Stomach smooth muscle (tissue), 2 donors: ENCODE data around the gene HEMK1.

Experiments used
- H3K27ac ChIP-seq: one replicate; pipeline ENCODE4 v1.7.0; 2013; ENCODE audit warnings: mild to moderate bottlenecking, low read length, inconsistent platforms
- H3K27me3 ChIP-seq, 2 donors: one replicate each; pipeline ENCODE4 v1.7.0; 2013; ENCODE audit warnings: low read length in 2 of 2; ENCODE audit not compliant: insufficient read depth in 2 of 2, control insufficient read depth in 1 of 2
- H3K36me3 ChIP-seq, 2 donors: one replicate each; pipeline ENCODE4 v1.7.0; 2013; ENCODE audit warnings: low read length in 2 of 2; ENCODE audit not compliant: control insufficient read depth in 2 of 2, insufficient read depth in 2 of 2
- H3K4me1 ChIP-seq: one replicate; pipeline ENCODE4 v1.7.0; 2013; ENCODE audit warnings: low read length; ENCODE audit not compliant: control insufficient read depth, insufficient read depth
- H3K4me3 ChIP-seq, 2 donors: one replicate each; pipeline ENCODE4 v1.7.0; 2013; ENCODE audit warnings: low read length in 2 of 2
- H3K9ac ChIP-seq, 2 donors: one replicate each; pipeline ENCODE4 v1.7.0; 2013; ENCODE audit warnings: low read length in 2 of 2, mild to moderate bottlenecking in 1 of 2
- H3K9me3 ChIP-seq, 2 donors: one replicate each; pipeline ENCODE4 v1.7.0; 2013; ENCODE audit warnings: low read length in 2 of 2; ENCODE audit not compliant: control insufficient read depth in 2 of 2
- donor health status: healthy.
- donor health status: Pancreatic carcinoma.

The HEMK1 gene

GRCh38 chr3:50533316-50533715 is 36.0 kb upstream of the HEMK1 start:
- Histone ChIP-seq H3K36me3 (no peaks in the 10 kb centered on the region), H3K9ac (no peak overlapping the region), H3K4me3 (no peak overlapping the region), H3K27me3 (peaks cover 8 to 12% of the 10 kb centered on the region in 2 donors), H3K27ac (no peak overlapping the region), H3K4me1 (no peaks in the 10 kb centered on the region), H3K9me3 (no peaks in the 10 kb centered on the region)

DNA sequence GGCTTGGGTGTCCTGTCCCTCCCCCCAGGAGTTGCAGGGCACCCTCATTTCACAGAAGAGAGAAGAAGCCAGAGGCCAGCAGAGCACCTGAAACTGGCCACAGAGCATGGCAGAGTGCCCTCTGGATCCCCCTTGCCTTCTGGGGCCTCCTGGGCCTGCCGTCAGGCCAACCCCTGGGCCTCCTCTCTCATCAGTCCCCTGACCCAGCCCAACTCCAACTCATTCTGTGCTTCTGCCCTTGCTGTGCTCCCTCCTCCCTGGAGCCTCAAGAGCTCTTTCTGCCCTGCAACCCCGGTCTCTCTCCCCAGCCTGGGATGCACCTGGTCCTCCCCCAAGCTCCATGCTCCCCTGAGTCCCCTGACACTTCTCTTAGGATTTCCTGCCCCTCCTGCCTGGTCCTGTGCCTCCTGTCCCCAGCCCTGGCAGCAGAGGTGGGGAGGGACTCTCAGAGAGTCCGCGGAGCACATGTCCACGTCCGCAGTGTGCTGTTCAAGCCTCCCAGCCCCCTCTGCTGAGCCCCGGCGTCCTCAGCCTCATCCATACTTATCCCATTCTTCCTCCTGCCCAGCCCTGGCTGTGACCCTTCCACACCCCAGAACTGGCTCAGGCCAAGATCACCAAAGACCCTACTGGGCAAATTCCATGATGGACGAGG is 35.4 kb upstream of the HEMK1 start:
- no peak overlapping the region for H3K27ac ChIP-seq
- H3K4me1 ChIP-seq, result no peaks in the 10 kb centered on the region
- H3K9ac ChIP-seq, result no peak overlapping the region
- H3K9me3 ChIP-seq, result no peaks in the 10 kb centered on the region
- peaks cover 8 to 12% of the 10 kb centered on the region in 2 donors for H3K27me3 ChIP-seq
- H3K4me3 ChIP-seq, result no peak overlapping the region
- no peaks in the 10 kb centered on the region for H3K36me3 ChIP-seq

DNA sequence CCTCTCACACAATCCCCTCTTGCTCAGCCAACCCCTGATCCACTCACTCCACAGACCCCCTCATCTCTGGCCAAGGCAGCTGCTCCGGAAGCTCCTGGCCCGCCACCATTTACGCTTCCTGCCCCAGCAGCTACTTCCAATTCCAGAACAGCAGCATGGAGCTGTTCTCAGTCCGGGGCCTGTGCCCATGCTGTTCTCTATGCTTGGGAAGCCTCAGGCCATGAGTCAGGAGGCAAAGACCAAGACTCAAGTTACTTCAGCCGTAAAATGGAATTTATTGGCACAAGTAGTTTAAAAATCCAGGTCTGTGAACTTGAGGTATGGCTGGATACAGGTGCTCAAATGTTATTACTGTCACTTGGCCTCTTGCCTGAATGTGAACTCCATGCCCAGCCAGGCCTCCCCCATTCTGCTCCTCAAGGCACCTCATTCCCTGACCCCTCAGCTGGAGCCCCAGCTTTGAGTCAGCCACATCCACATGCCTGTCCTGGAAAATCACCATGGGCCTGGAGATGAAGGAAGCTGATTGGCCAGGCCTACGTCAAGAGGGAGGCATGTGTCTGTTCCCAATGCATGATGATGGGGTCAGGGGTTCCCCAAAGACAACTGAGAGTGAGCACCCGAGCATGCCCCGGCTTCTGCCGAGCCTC is 34.5 kb upstream of the HEMK1 start:
- no peak overlapping the region for H3K4me3 ChIP-seq
- H3K36me3 ChIP-seq, result no peaks in the 10 kb centered on the region
- H3K9me3 ChIP-seq, result no peaks in the 10 kb centered on the region
- no peak overlapping the region for H3K9ac ChIP-seq
- no peak overlapping the region for H3K27ac ChIP-seq
- no peaks in the 10 kb centered on the region for H3K4me1 ChIP-seq
- peaks cover 6 to 9% of the 10 kb centered on the region in 2 donors for H3K27me3 ChIP-seq

DNA sequence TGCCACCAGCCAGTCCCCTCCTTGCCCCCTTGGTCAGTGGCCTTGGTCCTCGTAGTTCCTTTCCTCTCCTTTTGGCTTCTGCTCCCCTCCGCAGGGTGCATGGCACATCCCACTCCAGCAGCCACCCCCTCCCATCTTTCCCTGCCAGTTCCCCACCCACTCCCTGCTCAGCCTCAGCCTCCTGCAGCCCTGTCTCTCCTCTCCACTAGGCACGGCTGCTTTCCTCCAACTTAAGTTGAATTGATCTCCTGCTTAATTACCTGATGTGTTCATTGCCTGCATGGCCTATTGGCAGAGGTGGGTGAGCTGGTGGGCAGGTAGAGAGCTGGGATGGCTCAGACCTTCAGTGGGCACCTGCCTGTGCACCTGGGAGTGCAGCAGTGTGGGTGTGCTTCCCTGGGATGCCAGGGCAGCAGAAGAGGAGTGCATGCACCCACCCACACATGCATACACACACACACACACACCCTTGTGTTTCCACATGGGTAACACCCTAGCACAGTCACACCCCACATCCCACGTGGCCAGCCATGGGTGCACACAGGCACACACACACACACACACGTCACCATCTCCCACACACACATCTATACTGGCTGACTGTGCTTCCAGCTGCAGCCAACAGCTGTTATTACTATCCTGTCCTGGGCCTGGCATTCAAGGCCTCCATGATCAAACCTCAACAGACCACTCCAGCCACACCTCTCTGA is 32.7 kb upstream of the HEMK1 start:
- H3K4me1 ChIP-seq, result no peaks in the 10 kb centered on the region
- no peaks in the 10 kb centered on the region for H3K9me3 ChIP-seq
- H3K4me3 ChIP-seq, result no peak overlapping the region
- H3K27me3 ChIP-seq, result peaks cover 3 to 5% of the 10 kb centered on the region in 2 donors
- no peak overlapping the region for H3K9ac ChIP-seq
- no peaks in the 10 kb centered on the region for H3K36me3 ChIP-seq
- no peak overlapping the region for H3K27ac ChIP-seq

DNA sequence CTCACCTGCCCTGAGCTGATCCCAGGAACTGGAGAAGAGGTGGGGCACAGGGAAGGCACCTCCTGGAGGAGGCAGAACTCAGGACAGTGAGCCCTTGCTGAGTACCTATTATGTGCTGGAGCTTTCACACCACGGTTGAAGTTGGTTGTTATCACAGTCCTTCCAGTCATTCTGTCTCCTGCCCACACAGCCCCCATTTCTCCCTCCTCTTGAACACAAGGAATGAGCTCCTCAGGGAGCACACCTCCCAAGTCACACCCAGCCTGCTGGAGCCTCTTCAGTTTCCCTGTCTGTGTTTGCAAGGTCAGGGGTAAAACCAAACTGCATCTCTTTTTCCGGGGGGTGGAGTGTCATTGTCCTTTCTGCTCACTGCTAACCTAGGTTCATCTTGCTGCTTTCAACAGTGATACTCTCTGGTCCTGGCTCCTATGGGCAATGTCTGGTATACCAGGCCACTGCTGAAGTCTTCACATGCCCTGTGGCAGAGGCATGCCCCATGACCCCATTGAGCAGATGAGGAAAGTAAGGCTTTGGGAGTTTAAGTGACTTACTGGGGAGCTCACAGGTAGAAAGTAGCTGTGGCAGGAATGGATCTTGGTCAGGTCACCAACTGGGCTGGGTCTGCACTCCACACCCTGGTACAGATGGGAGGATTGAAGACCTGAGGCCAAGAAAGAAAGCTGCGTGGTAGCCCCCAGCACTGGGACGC is 31.7 kb upstream of the HEMK1 start:
- no peaks in the 10 kb centered on the region for H3K9me3 ChIP-seq
- no peaks in the 10 kb centered on the region for H3K4me1 ChIP-seq
- no peak overlapping the region for H3K9ac ChIP-seq
- no peak overlapping the region for H3K4me3 ChIP-seq
- H3K27me3 ChIP-seq, result peaks cover 3 to 5% of the 10 kb centered on the region in 2 donors
- no peaks in the 10 kb centered on the region for H3K36me3 ChIP-seq
- H3K27ac ChIP-seq, result no peak overlapping the region

DNA sequence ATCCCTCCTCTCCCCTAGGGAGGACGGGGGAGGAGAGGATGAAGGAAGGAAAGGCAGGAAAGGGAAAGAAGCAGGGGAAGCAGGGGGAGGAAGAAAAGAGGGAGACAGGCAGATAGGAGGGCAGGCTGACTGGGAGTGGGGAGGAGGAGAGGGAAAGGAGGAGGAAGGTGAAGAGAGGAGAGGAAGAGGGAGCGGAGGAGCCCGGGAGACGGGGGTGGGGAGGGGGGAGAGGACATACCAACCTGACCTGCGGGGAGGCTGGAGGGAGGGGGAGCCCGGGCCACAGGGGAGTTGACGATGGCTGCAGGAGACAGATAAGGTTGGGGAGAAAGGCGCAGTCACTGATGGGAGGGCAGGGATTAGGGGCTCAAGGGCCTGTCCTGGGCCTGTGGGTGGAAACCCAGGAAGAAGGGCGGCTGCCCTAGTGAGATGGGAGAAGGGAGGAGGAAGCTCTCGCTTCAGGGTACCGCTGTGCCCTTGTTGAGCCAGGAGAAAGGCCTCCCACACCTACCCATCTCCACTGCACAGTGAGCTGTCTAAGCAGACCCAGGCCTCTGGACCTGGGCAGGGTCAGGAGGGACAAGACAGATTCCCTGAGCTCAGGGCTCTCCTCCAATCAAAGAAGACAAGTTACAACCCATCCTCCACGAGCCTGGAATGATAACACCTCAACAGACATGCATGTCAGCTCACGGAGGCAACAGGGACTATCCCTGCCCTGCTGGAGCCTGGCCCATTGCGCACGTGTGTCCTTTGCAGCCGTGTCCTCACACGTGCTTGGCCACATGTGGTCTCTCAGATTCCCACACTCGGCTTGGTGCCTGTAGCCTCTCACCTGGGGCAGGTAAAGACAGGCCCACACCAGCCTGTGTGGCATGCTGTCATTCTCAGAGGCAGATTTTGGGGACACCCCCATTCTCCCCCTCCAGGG is 29.7 kb upstream of the HEMK1 start:
- H3K36me3 ChIP-seq, result no peaks in the 10 kb centered on the region
- no peak overlapping the region for H3K9ac ChIP-seq
- peaks cover 3 to 5% of the 10 kb centered on the region in 2 donors for H3K27me3 ChIP-seq
- no peak overlapping the region for H3K27ac ChIP-seq
- H3K9me3 ChIP-seq, result no peaks in the 10 kb centered on the region
- no peaks in the 10 kb centered on the region for H3K4me1 ChIP-seq
- no peak overlapping the region for H3K4me3 ChIP-seq

- Histone ChIP-seq H3K27ac (no peak overlapping the region), H3K36me3 (no peaks in the 10 kb centered on the region), H3K9me3 (no peaks in the 10 kb centered on the region), H3K9ac (no peak overlapping the region), H3K4me1 (no peaks in the 10 kb centered on the region), H3K27me3 (no peaks in the 10 kb centered on the region), H3K4me3 (no peak overlapping the region)
Measured at GRCh38 chr3:50542177-50543034, 26.9 kb upstream of the HEMK1 start.

DNA sequence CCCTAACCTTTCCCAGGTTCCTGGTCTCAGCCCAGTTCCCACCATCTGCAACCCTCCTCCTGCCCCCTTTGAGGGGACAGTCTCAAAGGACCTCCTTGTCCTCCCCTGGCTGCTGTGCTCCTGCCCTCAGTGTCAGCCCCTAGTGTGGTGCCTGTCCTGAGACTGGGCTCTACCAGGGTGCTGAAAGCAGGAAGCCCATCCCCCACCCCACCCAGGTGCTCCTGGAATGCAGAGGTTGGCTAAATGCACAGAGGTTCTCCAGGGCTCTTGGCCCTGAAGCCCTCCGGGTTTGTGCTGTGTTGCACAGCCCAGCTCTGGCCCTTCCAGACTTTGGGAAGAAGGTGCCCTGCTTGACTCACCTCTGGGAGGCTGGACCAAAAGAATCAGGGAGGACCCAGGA is 23.5 kb upstream of the HEMK1 start:
- H3K9ac ChIP-seq, result no peak overlapping the region
- no peak overlapping the region for H3K27ac ChIP-seq
- no peaks in the 10 kb centered on the region for H3K4me1 ChIP-seq
- H3K27me3 ChIP-seq, result no peaks in the 10 kb centered on the region
- H3K4me3 ChIP-seq, result no peak overlapping the region
- no peaks in the 10 kb centered on the region for H3K9me3 ChIP-seq
- H3K36me3 ChIP-seq, result no peaks in the 10 kb centered on the region

DNA sequence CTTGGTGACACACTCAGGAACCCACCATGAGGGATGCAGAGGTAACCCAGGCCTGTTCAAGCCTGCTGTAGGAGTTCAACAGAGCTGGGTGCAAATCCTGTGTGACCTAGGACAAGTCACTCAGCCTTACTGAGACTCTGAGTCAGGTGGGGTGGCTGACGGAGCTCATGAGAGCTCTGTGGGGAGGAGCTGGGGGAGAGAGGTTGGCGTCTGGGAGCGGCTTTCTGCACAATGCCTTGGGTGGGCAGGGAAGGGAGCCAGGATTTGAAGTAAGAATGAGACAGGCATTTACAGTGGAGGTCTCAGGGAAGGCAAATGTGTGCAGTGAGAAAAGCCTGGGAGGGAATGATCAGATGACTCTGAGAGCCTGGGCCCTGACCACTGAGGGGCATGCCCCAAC is 20.1 kb upstream of the HEMK1 start:
- Histone ChIP-seq H3K36me3 (no peaks in the 10 kb centered on the region), H3K27ac (no peak overlapping the region), H3K9ac (no peak overlapping the region), H3K4me1 (no peaks in the 10 kb centered on the region), H3K9me3 (no peaks in the 10 kb centered on the region), H3K4me3 (no peak overlapping the region), H3K27me3 (no peaks in the 10 kb centered on the region)
